Measurements from ENCODE around the gene NDE1.

Gene NDE1

DNA sequence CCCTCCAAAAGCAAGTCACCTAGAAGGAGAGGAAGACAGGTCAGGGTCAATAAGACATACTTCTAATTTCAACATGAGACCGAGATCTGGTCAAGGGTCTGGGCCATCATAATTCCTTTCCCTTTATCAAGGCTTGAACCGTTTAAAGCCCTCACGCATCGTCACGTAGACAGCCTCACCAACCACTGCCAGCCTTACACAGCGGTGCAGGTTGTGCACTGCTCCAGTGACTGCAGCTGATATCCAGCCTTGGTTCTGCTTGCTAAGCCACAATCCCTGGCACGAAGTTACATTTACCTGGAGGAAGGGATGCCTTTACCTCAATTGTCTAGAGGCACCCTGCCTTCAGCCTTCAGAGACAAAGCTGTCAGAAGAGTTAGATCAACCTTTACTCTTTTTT, 121.6 kb downstream of the NDE1 start:
- FAIRE-seq = no peak

DNA sequence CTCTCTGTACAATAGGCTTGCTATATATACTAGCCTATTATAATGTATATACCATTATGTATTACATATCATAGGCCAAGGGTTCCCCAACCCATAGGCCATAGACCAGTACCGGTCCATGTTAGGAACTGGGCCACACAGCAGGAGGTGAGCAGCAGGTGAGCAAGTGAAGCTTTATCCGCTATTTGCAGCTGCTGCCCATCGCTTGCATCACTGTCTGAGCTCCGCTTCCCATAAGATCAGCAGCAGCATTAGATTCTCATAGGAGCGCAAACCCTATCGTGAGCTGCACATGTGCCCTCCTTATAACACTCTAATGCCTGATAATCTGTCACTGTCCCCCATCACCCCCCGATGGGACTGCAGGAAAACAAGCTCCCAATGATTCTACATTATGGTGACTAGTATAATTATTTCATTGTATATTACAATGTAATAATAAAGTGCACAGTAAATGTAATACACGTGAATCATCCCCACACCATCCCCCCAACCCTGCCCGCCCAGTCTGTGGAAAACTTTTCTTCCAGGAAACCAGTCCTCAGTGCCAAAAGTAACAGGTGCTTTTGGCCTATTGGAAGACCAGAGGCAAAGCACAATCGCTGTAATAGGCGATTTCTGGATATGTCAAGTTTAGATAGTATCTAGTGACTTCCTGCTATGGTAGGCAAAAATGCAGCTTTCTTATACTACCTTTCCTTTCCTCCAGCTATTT, 122.7 kb downstream of the NDE1 start:
- no peak for FAIRE-seq

DNA sequence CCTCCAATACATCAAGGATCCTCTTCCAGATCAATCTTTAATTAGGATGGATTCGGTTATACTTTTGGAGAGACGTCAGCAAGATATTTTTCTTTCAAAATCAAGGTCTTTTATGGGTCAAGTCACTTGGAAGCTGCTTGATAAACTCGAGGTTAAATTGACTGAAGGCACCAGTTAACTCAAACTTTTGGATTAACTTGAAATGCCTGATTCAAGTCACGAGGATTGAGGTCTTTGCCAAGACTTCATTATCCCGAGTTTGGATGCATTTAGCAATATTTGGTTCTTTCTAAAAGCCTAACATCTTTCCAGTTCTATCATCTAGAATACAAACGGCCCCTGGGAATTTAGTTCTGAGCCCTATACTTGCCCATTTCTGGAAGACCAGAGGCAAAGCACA, 123.9 kb downstream of the NDE1 start:
- FAIRE-seq = no peak

DNA sequence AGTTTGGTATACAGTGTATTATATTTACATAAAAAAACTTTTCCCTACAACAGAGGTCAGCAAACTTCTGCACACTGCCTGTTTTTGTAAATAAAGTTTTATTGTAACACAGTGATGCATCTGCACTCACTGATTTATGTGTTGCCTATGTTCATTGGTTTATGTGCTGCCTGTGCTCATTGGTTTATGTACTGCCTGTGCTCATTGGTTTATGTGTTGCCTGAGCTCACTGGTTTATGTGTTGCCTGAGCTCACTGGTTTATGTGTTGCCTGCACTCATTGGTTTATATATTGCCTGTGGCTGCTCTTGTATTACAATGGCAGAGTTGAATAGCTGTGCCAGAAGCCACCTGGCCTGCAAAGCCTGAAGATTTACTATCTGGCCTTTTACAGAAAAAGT, 125.2 kb downstream of the NDE1 start:
- no peak for FAIRE-seq

DNA sequence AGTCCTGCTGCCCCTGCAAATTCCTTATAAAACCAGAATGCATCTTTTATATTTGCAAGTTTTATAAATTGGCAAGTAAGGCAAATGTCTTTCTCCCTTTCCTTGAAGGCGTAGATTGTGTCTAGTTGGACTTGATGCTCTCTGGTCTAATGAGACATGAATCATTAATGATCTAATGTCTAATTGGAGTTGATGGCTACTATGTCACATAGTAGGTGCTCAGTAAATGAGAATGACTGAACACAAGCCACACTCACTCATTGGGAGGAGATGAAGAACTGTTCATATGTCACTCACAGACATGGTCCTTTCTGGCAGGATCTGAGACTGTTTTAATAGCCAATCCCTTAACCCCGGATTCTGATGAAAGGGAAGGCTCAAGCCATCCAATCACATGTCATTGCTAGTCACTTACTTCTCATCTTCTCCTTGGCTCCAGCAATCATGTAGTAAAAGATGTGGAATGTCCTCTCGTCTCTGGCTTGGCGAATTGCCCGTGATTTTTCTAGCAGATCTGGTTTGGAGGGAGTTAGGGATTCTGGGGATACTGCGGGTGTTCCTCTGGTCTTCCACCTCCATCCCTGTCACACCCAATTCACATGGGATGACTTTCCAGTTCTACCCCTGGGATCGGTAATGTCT, 125.7 kb downstream of the NDE1 start:
- FAIRE-seq = no peak

Data from colon (tissue), 2 donors.